Hepatic stellate cell (primary cell): ENCODE measurements around the gene ERI3.

ENCODE experiments used
- DNase-seq: peaks from one replicate; pipeline ENCODE4 v3.0.0; 2011; ENCODE audit warnings: low spot score

Gene ERI3

DNA sequence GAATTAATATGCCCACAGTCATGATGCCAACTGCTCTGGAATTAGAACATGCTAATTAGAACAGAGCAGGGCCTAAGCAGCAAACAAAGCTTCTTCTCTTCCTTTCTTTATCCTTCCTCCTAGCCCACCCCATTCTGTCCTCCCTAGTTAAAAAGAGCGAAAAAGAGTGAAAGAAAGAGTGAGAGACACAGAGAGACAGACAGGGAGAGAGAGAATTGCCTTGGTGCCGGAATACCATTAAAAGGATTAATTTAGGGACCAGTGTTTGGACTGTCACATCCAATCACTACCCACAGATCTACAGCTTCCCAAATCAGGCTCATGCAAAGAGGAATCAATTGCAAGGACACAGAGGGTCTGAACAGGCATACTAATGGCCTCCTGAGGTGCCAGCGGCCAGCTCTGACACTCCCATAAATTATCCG is 7.0 kb downstream of the ERI3 start:
- DNase-seq = no peak

- no peak for DNase-seq
Observed at GRCh38 chr1:44347280-44347679, 7.8 kb downstream of the ERI3 start.

DNA sequence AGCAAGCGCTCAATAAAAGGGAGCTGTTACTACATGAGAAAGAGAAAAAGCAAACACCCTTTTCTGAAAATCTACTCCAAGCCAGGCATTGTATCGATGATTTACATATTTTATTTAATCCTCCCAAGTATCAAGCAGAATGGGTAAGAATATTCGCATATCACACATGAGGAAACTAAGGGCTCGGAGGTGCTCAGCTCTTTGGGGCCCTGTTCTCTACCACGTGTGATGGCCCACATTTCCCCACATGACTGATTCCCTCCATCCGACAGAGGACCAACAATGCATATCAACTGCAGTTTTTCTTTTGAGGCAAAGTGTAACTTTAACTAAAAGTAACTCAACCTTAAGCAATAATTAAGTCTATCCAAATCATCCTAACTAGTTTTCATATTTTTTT is 8.2 kb downstream of the ERI3 start:
- no peak for DNase-seq

GRCh38 chr1:44346184-44346583 is 8.9 kb downstream of the ERI3 start:
- DNase-seq = no peak

DNA sequence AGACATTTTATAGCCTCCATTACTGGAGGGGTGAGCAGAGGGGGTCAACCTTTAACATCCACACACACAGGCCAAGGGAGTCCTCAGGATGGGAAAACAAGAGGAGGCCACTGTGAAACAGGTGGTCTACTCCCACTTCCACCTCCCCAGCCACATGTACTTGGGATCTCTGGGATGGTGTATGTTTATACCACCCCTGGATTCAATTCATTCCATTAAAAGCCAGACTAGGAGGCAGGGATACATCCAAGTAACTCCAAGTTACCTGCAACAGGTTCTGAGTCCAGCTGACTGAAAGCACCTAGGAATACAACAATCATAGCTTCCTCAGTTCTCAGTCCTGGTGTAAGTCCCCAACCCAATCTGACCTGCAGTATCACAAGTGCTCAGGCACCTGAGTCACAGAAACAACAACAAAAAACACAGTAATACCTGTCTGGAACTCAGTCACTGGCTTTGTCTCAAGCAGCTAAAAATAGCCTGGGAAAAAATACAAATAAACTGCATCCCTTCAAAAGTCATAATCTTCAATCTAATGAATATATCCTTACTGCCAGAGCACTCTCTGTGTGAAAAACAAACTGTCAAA is 9.8 kb downstream of the ERI3 start:
- no peak for DNase-seq

- DNase-seq = no peak
Observed at GRCh38 chr1:44339731-44340130, 15.3 kb downstream of the ERI3 start.

DNA sequence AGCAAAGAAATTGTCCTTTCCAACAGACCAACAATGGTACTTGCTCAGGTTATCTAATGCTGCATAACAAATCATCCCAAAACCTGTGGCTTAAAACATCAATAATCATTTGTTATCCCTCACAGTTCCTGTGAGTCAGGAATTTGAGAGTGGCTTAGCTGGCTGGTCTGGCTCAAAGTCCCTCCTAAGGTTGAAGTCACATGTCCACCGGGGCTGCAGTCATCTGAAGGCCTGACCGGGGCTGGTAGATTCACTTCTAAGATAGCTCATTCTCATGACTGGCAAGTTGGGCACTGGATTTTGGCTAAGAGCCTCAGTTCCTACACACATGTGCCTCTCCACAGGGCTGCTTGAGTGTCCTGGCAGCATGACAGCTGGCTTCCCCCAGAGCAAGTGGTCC is 16.9 kb downstream of the ERI3 start:
- no peak for DNase-seq

DNA sequence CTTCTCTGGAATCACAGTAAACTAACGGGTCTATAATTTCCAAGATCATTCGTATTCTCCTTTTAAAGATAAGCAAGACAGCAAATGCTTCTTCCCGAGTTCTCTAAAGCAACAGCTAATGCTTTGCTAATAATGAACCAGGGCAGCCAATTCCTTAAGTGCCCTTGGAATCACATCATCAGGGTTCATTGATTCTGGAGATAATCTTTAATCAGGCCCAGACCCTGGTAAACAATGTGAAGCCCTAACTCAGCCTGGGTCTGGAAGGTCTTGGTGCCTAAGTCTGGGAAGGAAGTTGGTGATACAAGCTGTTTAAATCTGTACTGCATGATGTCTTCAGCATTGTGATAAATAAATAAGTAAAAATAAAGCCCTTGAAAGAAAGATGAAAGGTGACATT is 18.4 kb downstream of the ERI3 start:
- no peak for DNase-seq

GRCh38 chr1:44334968-44335367 is 20.1 kb downstream of the ERI3 start:
- DNase-seq = no peak

GRCh38 chr1:44333376-44333775 is 21.7 kb downstream of the ERI3 start:
- DNase-seq = no peak

DNA sequence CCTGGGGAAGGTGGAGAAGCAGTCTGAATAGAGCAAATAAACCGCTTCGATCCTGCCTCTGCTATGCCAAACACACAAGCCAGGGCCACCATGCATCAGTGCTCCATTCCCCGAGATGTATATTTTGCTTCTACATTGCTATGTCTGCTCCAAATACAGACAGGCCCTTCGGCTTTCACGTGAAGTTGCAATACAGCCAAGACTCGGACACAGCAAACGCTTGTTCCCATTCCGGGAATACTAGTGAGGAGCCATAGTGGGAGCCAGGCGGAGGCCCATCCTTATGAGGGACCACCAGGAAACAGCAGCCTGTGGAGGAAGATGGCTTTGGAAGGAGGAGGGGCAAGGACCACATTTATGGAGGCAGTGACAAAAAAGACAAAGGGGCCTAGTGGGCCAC is 22.6 kb downstream of the ERI3 start:
- DNase-seq = no peak

GRCh38 chr1:44330935-44331334 is 24.1 kb downstream of the ERI3 start:
- DNase-seq = no peak

GRCh38 chr1:44328671-44329416 is 26.2 kb downstream of the ERI3 start:
- DNase-seq = no peak

GRCh38 chr1:44327679-44328491 is 27.2 kb downstream of the ERI3 start:
- peak; percentile 89 for DNase-seq

- DNase-seq = no peak
Observed at GRCh38 chr1:44326821-44327465, 28.1 kb downstream of the ERI3 start.

DNA sequence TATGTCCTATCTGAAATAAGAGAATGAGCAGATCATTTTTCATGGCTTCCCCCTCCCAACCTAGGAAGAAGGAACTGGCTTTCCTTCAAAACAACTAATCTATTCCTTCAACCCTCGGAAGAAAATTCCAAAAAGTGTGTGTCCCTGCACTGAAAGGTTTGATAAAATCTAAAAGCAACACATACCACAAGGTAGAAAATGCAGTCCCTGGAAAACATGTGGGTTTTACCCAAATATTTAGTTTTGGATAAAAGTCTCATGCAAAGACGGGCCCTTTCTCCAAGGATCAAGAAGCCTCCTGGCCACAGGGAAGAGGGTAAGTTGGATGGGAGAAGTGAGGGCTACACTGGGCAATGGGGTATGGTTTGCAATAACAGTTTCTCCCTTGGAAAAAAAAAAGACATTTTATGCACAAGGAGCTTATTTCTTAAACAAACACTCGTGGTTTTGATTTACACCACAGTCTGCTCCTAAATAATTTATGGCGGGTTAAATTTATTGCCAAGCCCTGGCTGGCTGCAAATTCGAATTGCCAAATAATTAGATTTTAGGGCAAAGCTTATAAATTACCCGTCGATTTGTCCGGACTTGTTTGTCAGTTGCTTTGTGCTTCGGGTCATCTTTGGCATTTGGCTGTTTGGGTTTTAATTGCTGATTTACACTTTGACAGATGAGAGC is 28.9 kb downstream of the ERI3 start:
- no peak for DNase-seq

- no peak for DNase-seq
Observed at GRCh38 chr1:44323947-44324346, 31.1 kb downstream of the ERI3 start.

GRCh38 chr1:44322367-44322766 is 32.7 kb downstream of the ERI3 start:
- no peak for DNase-seq

- no peak for DNase-seq
Observed at GRCh38 chr1:44321466-44321865, 33.6 kb downstream of the ERI3 start.

- DNase-seq = peak; percentile 61
Observed at GRCh38 chr1:44318097-44319088, 36.7 kb downstream of the ERI3 start.

DNA sequence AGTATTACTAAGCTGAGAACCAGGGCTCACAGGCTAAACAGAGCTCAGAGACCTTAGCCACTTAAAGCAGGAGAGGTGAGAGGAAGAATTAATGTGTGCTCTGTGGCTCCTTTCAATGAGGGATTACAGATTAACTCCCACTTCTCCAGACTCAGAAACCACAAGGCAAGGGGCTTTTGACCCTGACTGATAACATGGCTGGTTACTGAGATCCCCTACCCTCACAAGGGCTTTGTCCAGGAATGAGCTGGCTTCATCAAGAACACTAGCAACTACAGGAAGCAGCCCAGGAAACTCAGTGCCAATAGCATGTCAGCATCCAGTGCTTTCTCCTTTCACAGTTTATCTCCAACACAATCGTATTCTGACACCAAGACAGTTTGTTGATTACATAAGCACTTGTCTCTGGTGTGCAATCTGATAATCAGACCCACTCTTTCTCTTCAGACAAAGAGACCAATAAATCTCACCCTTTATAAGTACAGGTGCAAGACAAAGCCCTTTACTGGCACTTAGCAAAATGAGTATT is 38.8 kb downstream of the ERI3 start:
- DNase-seq = no peak
